ENCODE data around the gene PRR14.

DNA sequence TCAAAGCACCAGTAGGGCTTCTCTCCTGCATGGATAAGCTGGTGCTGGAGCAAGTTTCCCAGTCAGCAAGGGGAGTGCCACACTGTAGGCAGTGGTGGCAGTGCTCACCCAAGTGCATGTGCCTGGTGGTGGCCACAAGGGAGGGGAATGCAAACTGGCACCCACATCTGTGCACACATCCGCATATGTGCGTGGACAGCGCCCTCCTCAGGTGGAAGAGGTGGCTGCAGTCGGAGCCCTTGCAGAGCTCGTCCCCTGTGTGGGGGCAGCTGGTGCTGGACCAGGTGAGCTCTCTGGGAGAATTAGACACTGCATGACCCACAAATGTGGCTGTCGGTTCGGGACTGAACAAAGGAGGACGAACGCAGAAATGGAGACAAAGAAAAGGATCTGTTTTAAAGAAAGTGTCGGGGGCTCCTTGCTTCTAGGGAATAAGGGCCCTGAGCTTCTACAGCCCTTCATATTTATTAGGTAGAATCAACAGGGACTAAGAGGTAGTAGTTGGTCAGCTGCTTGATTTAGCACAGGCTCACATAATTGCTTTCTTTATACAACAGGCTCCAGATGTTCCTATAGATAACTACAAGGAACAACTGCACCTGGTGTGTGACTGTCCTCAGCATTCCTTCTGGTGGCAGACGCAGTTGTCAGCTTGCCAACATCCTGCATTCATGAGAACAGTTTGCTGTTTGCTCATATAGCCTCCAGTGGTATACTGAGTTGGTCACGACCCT is 35.2 kb upstream of the PRR14 start:
- TF ChIP-seq YY1 (IDR thresholded peaks at IDR 0.05; ENCODE audit: insufficient read depth, insufficient read length) (no peak), SUZ12 (IDR thresholded peaks at IDR 0.05; ENCODE audit: extremely low read depth, insufficient read depth, insufficient read length) (no peak)
